GM12878 (cell line): ENCODE results near the gene PITPNC1. TPM values are rescaled to one million over a fixed set of nuclear protein-coding genes. Genes with fewer than 3 reads are reported as not detected.

Experiments used
- BACH1 ChIP-seq: fragments of 450-650 bp; IDR thresholded peaks from 2 replicates; pipeline ENCODE4 v1.6.1; 2017; ENCODE audit warnings: mild to moderate bottlenecking, borderline replicate concordance
- BCL11A ChIP-seq: IDR thresholded peaks from 2 replicates; pipeline ENCODE4 v1.6.1; 2011; ENCODE audit warnings: low read depth, low read length
- CBFB ChIP-seq: IDR thresholded peaks from 2 replicates; pipeline ENCODE4 v1.6.1; 2016; ENCODE audit warnings: antibody characterized with exemption, low read depth
- ESRRA ChIP-seq: IDR thresholded peaks from 2 replicates; pipeline ENCODE4 v1.6.1; 2012; ENCODE audit warnings: mild to moderate bottlenecking, low read length, improper control_type of control experiment
- FOXK2 ChIP-seq: fragments of 450-650 bp; IDR thresholded peaks from 2 replicates; pipeline ENCODE4 v1.6.1; 2017; ENCODE audit warnings: mild to moderate bottlenecking, moderate library complexity
- HDGF ChIP-seq: fragments of 450-650 bp; IDR thresholded peaks from 2 replicates; pipeline ENCODE4 v1.6.1; 2016; ENCODE audit warnings: antibody characterized with exemption
- NFIC ChIP-seq: IDR thresholded peaks from 2 replicates; pipeline ENCODE4 v1.6.1; 2012; ENCODE audit warnings: low read depth, mild to moderate bottlenecking, inconsistent platforms, low read length, moderate library complexity
- NRF1 ChIP-seq: conservative IDR thresholded peaks from 2 replicates; pipeline ENCODE4 v1.6.1; 2011; ENCODE audit warnings: mild to moderate bottlenecking, low read depth, low read length, improper control_type of control experiment
- POU2F2 ChIP-seq: IDR thresholded peaks from 3 replicates; pipeline ENCODE4 v1.6.1; 2011; ENCODE audit warnings: low read depth, mild to moderate bottlenecking, low read length, borderline replicate concordance
- RELA ChIP-seq: fragments of 450-650 bp; IDR thresholded peaks from 2 replicates; pipeline ENCODE4 v1.8.0; 2014; ENCODE audit warnings: borderline replicate concordance; ENCODE audit not compliant: partially characterized antibody
- SREBF2 ChIP-seq: IDR thresholded peaks from 2 replicates; pipeline ENCODE4 v1.6.1; 2012; ENCODE audit warnings: mild to moderate bottlenecking, low read length
- TARDBP ChIP-seq: IDR thresholded peaks from 2 replicates; pipeline ENCODE4 v1.6.1; 2016; ENCODE audit warnings: borderline replicate concordance
- WRNIP1 ChIP-seq: IDR thresholded peaks from 2 replicates; pipeline ENCODE4 v1.6.1; 2011; ENCODE audit warnings: low read depth, low read length, improper control_type of control experiment, borderline replicate concordance
- ZBED1 ChIP-seq: IDR thresholded peaks from 2 replicates; pipeline ENCODE4 v1.6.1; 2016; ENCODE audit warnings: borderline replicate concordance
- ZNF274 ChIP-seq: IDR thresholded peaks from one replicate; pipeline ENCODE4 v1.8.0; 2011; ENCODE audit not compliant: insufficient read length, insufficient read depth
- polyA plus RNA-seq, 11 experiments: library from polyadenylated mRNA; depleted of rRNA in 4 of 11; unstranded in 6 of 11; stranded (reverse) in 5 of 11; fragments of >200 nt; fragmentation: Nextera tagmentation in 4 of 11; fragmentation: Illumina TruSeq in 1 of 11; extraction: Ambion mirVana in 4 of 11; extraction: Trizol in 1 of 11; gene quantifications; 1 replicate in 1 of 11; 2 replicates in 10 of 11; pipeline versions ENCODE4 v1.2.1 to v1.2.3, GENCODE V29; 2011 to 2016; ENCODE audit warnings: inconsistent platforms in 2 of 11, missing spikeins in 2 of 11, low read depth in 1 of 11
- total RNA-seq, 4 experiments: library from RNA; depleted of rRNA in 3 of 4; stranded (reverse); fragments of >200 nt in 3 of 4; fragmentation: Illumina TruSeq in 1 of 4; extraction: Trizol in 1 of 4; gene quantifications; 2 replicates each; pipeline versions ENCODE4 v1.2.1 to v1.2.3, GENCODE V29; 2013 to 2021
- TF ChIP-seq, protein P1 (sequence below): fragments of 450-650 bp; IDR thresholded peaks from 2 replicates; pipeline ENCODE4 v1.6.1; 2014; ENCODE audit warnings: mild to moderate bottlenecking
- TF ChIP-seq, protein P2 (sequence below): fragments of 450-650 bp; IDR thresholded peaks from 2 replicates; pipeline ENCODE4 v1.6.1; 2018; ENCODE audit warnings: borderline replicate concordance, mild to moderate bottlenecking; ENCODE audit not compliant: partially characterized antibody
- TF ChIP-seq, protein P3 (sequence below): fragments of 450-650 bp; IDR thresholded peaks from 2 replicates; pipeline ENCODE4 v1.6.1; 2016; ENCODE audit warnings: mild to moderate bottlenecking
- TF ChIP-seq, protein P4 (sequence below): fragments of 150-350 bp; IDR thresholded peaks from 2 replicates; pipeline ENCODE4 v1.6.1; 2016; ENCODE audit warnings: low read depth, low read length
- TF ChIP-seq, protein P5 (sequence below): IDR thresholded peaks from 2 replicates; pipeline ENCODE4 v1.6.1; 2012; ENCODE audit warnings: low read length, inconsistent platforms

The PITPNC1 gene
- total and polyA plus RNA-seq, 10 of the 15 experiments (the other 5 are each of a cell fraction or from before 2014, with no cell fraction given): 12.2 to 62.4 (median 47.3) TPM

DNA sequence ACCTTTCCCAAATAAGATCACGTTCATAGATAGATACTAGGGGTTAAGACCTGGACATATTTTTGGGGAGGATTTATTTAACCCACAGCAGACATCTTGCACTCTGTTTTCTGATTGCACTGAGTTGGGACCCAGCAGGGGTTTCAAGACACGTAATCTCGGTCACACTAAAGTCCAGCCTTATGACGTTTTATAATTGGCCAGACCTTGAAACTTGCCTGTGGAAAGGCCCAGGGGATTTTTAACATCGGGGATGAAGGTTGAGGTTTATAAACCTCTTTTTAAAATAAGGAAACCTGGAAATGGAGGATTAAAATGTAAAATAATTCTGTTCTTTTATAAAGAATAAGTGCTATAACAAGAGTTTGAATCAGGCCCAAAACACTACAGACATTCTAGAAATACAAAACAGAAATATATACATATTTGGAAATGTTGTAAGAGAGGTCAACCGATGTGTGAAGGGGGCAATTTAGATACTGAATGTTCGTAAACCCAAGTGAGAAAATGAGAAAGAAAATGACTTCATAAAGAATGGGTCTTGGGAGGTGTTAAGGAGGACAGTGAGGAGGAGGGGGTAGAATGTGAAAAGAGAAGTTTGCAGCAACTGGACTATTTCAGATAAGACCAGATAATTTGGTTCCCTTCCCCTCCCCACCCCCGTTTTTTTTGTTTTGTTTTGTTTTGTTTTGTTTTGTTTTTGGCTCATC is 279.6 kb downstream of the PITPNC1 start (continued):
- TF ChIP-seq, protein P1, sequence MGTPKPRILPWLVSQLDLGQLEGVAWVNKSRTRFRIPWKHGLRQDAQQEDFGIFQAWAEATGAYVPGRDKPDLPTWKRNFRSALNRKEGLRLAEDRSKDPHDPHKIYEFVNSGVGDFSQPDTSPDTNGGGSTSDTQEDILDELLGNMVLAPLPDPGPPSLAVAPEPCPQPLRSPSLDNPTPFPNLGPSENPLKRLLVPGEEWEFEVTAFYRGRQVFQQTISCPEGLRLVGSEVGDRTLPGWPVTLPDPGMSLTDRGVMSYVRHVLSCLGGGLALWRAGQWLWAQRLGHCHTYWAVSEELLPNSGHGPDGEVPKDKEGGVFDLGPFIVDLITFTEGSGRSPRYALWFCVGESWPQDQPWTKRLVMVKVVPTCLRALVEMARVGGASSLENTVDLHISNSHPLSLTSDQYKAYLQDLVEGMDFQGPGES: no peak
- TF ChIP-seq, protein P2, sequence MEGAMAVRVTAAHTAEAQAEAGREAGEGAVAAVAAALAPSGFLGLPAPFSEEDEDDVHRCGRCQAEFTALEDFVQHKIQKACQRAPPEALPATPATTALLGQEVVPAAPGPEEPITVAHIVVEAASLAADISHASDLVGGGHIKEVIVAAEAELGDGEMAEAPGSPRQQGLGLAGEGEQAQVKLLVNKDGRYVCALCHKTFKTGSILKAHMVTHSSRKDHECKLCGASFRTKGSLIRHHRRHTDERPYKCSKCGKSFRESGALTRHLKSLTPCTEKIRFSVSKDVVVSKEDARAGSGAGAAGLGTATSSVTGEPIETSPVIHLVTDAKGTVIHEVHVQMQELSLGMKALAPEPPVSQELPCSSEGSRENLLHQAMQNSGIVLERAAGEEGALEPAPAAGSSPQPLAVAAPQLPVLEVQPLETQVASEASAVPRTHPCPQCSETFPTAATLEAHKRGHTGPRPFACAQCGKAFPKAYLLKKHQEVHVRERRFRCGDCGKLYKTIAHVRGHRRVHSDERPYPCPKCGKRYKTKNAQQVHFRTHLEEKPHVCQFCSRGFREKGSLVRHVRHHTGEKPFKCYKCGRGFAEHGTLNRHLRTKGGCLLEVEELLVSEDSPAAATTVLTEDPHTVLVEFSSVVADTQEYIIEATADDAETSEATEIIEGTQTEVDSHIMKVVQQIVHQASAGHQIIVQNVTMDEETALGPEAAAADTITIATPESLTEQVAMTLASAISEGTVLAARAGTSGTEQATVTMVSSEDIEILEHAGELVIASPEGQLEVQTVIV: no peak
- TF ChIP-seq ZNF274 (no peak), FOXK2 (no peak), NFIC (peak; percentile 92), SREBF2 (no peak), TARDBP (no peak), ESRRA (no peak), ZBED1 (no peak), WRNIP1 (no peak), RELA (peak; percentile 75), HDGF (peak; percentile 23; the same call in 1 of the 2 replicates), CBFB (peak; percentile 34; the same call in 1 of the 2 replicates), NRF1 (no peak), BACH1 (no peak), BCL11A (peak; percentile 74), POU2F2 (peak; percentile 56; the same call in 1 of the 3 replicates)
- TF ChIP-seq, protein P3, sequence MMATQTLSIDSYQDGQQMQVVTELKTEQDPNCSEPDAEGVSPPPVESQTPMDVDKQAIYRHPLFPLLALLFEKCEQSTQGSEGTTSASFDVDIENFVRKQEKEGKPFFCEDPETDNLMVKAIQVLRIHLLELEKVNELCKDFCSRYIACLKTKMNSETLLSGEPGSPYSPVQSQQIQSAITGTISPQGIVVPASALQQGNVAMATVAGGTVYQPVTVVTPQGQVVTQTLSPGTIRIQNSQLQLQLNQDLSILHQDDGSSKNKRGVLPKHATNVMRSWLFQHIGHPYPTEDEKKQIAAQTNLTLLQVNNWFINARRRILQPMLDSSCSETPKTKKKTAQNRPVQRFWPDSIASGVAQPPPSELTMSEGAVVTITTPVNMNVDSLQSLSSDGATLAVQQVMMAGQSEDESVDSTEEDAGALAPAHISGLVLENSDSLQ: no peak
- TF ChIP-seq, protein P4, sequence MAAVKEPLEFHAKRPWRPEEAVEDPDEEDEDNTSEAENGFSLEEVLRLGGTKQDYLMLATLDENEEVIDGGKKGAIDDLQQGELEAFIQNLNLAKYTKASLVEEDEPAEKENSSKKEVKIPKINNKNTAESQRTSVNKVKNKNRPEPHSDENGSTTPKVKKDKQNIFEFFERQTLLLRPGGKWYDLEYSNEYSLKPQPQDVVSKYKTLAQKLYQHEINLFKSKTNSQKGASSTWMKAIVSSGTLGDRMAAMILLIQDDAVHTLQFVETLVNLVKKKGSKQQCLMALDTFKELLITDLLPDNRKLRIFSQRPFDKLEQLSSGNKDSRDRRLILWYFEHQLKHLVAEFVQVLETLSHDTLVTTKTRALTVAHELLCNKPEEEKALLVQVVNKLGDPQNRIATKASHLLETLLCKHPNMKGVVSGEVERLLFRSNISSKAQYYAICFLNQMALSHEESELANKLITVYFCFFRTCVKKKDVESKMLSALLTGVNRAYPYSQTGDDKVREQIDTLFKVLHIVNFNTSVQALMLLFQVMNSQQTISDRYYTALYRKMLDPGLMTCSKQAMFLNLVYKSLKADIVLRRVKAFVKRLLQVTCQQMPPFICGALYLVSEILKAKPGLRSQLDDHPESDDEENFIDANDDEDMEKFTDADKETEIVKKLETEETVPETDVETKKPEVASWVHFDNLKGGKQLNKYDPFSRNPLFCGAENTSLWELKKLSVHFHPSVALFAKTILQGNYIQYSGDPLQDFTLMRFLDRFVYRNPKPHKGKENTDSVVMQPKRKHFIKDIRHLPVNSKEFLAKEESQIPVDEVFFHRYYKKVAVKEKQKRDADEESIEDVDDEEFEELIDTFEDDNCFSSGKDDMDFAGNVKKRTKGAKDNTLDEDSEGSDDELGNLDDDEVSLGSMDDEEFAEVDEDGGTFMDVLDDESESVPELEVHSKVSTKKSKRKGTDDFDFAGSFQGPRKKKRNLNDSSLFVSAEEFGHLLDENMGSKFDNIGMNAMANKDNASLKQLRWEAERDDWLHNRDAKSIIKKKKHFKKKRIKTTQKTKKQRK: no peak
- TF ChIP-seq, protein P5, sequence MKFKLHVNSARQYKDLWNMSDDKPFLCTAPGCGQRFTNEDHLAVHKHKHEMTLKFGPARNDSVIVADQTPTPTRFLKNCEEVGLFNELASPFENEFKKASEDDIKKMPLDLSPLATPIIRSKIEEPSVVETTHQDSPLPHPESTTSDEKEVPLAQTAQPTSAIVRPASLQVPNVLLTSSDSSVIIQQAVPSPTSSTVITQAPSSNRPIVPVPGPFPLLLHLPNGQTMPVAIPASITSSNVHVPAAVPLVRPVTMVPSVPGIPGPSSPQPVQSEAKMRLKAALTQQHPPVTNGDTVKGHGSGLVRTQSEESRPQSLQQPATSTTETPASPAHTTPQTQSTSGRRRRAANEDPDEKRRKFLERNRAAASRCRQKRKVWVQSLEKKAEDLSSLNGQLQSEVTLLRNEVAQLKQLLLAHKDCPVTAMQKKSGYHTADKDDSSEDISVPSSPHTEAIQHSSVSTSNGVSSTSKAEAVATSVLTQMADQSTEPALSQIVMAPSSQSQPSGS: peak; percentile 73; the same call in 1 of the 2 replicates
